MG63 (cell line): ENCODE results near the gene ALOX5AP. TPM values are rescaled to one million over a fixed set of nuclear protein-coding genes. Genes with fewer than 3 reads are reported as not detected.

Experiments used
- DNase-seq: peaks from one replicate; pipeline ENCODE4 v3.0.0-alpha.2; 2020
- H3K27me3 ChIP-seq: fragments of 250-450 bp; sonication (Bioruptor Pico); 2 replicates; pipeline ENCODE4 v1.5.1; 2020; ENCODE audit warnings: mild to moderate bottlenecking, moderate library complexity
- H3K36me3 ChIP-seq: fragments of 250-450 bp; sonication (Bioruptor Pico); 2 replicates; pipeline ENCODE4 v1.5.1; 2020; ENCODE audit warnings: mild to moderate bottlenecking, moderate library complexity
- H3K4me3 ChIP-seq: fragments of 250-450 bp; sonication (Bioruptor Pico); 2 replicates; pipeline ENCODE4 v1.5.1; 2020; ENCODE audit warnings: mild to moderate bottlenecking, moderate library complexity
- H3K9me3 ChIP-seq: fragments of 250-450 bp; sonication (Bioruptor Pico); 2 replicates; pipeline ENCODE4 v1.5.1; 2020; ENCODE audit warnings: mild to moderate bottlenecking, moderate library complexity
- total RNA-seq: library from RNA; depleted of rRNA; stranded (reverse); fragments of >200 nt; shearing (Covaris generic); gene quantifications from 2 replicates; pipeline ENCODE4 v1.2.3, GENCODE V29; 2014; ENCODE audit warnings: low replicate concordance

Gene ALOX5AP
- total RNA-seq, 1 experiment from 2014 or later, result not detected

- Histone ChIP-seq H3K27me3 (no peaks in the 10 kb centered on the region), H3K4me3 (no peak overlapping the region), H3K36me3 (no peaks in the 10 kb centered on the region), H3K9me3 (no peaks in the 10 kb centered on the region)
- no peak for DNase-seq
Measured at GRCh38 chr13:30797847-30798535, 62.6 kb downstream of the ALOX5AP start.

- Histone ChIP-seq H3K36me3 (no peaks in the 10 kb centered on the region), H3K27me3 (no peaks in the 10 kb centered on the region), H3K9me3 (no peaks in the 10 kb centered on the region), H3K4me3 (no peak overlapping the region)
- DNase-seq, result no peak
Measured at GRCh38 chr13:30798776-30799355, 63.5 kb downstream of the ALOX5AP start.

GRCh38 chr13:30799356-30799824, 64.0 kb downstream of the ALOX5AP start:
- no peaks in the 10 kb centered on the region for H3K36me3 ChIP-seq
- no peak for DNase-seq
- no peaks in the 10 kb centered on the region for H3K27me3 ChIP-seq
- H3K4me3 ChIP-seq, result no peak overlapping the region
- H3K9me3 ChIP-seq, result no peaks in the 10 kb centered on the region

- Histone ChIP-seq H3K4me3 (no peak overlapping the region), H3K9me3 (no peaks in the 10 kb centered on the region), H3K27me3 (no peaks in the 10 kb centered on the region), H3K36me3 (no peaks in the 10 kb centered on the region)
- no peak for DNase-seq
Measured at GRCh38 chr13:30800107-30800506, 64.8 kb downstream of the ALOX5AP start.

GRCh38 chr13:30802501-30802900, 67.2 kb downstream of the ALOX5AP start:
- Histone ChIP-seq H3K36me3 (no peaks in the 10 kb centered on the region), H3K4me3 (no peak overlapping the region), H3K27me3 (no peaks in the 10 kb centered on the region), H3K9me3 (no peaks in the 10 kb centered on the region)
- DNase-seq, result no peak

- Histone ChIP-seq H3K27me3 (no peaks in the 10 kb centered on the region), H3K36me3 (no peaks in the 10 kb centered on the region), H3K9me3 (no peaks in the 10 kb centered on the region), H3K4me3 (no peak overlapping the region)
- DNase-seq, result peak; percentile 74
Measured at GRCh38 chr13:30802953-30803478, 67.7 kb downstream of the ALOX5AP start.

- H3K4me3 ChIP-seq, result no peak overlapping the region
- no peaks in the 10 kb centered on the region for H3K9me3 ChIP-seq
- no peak for DNase-seq
- no peaks in the 10 kb centered on the region for H3K36me3 ChIP-seq
- H3K27me3 ChIP-seq, result no peaks in the 10 kb centered on the region
Measured at GRCh38 chr13:30803749-30804148, 68.4 kb downstream of the ALOX5AP start.

- Histone ChIP-seq H3K9me3 (no peaks in the 10 kb centered on the region), H3K27me3 (no peaks in the 10 kb centered on the region), H3K36me3 (no peaks in the 10 kb centered on the region), H3K4me3 (no peak overlapping the region)
- DNase-seq, result no peak
Measured at GRCh38 chr13:30804474-30804873, 69.1 kb downstream of the ALOX5AP start.

- no peak for DNase-seq
- Histone ChIP-seq H3K27me3 (no peaks in the 10 kb centered on the region), H3K4me3 (no peak overlapping the region), H3K9me3 (no peaks in the 10 kb centered on the region), H3K36me3 (no peaks in the 10 kb centered on the region)
Measured at GRCh38 chr13:30805132-30805537, 69.8 kb downstream of the ALOX5AP start.

GRCh38 chr13:30805603-30806011, 70.3 kb downstream of the ALOX5AP start:
- no peaks in the 10 kb centered on the region for H3K9me3 ChIP-seq
- no peak overlapping the region for H3K4me3 ChIP-seq
- no peak for DNase-seq
- no peaks in the 10 kb centered on the region for H3K27me3 ChIP-seq
- no peaks in the 10 kb centered on the region for H3K36me3 ChIP-seq

GRCh38 chr13:30806784-30807183, 71.4 kb downstream of the ALOX5AP start:
- no peaks in the 10 kb centered on the region for H3K9me3 ChIP-seq
- DNase-seq, result no peak
- H3K27me3 ChIP-seq, result no peaks in the 10 kb centered on the region
- H3K36me3 ChIP-seq, result no peaks in the 10 kb centered on the region
- no peak overlapping the region for H3K4me3 ChIP-seq

GRCh38 chr13:30807392-30807791, 72.0 kb downstream of the ALOX5AP start:
- DNase-seq, result no peak
- H3K27me3 ChIP-seq, result no peaks in the 10 kb centered on the region
- no peaks in the 10 kb centered on the region for H3K36me3 ChIP-seq
- H3K9me3 ChIP-seq, result no peaks in the 10 kb centered on the region
- H3K4me3 ChIP-seq, result no peak overlapping the region

GRCh38 chr13:30808600-30808999, 73.3 kb downstream of the ALOX5AP start:
- no peaks in the 10 kb centered on the region for H3K9me3 ChIP-seq
- no peaks in the 10 kb centered on the region for H3K27me3 ChIP-seq
- H3K36me3 ChIP-seq, result no peaks in the 10 kb centered on the region
- no peak overlapping the region for H3K4me3 ChIP-seq
- DNase-seq, result no peak

- Histone ChIP-seq H3K9me3 (no peaks in the 10 kb centered on the region), H3K27me3 (no peaks in the 10 kb centered on the region), H3K4me3 (no peak overlapping the region), H3K36me3 (no peaks in the 10 kb centered on the region)
- no peak for DNase-seq
Measured at GRCh38 chr13:30809787-30810186, 74.4 kb downstream of the ALOX5AP start.

- no peak for DNase-seq
- no peaks in the 10 kb centered on the region for H3K9me3 ChIP-seq
- H3K4me3 ChIP-seq, result no peak overlapping the region
- no peaks in the 10 kb centered on the region for H3K27me3 ChIP-seq
- H3K36me3 ChIP-seq, result no peaks in the 10 kb centered on the region
Measured at GRCh38 chr13:30810261-30810701, 74.9 kb downstream of the ALOX5AP start.

- H3K4me3 ChIP-seq, result no peak overlapping the region
- H3K27me3 ChIP-seq, result no peaks in the 10 kb centered on the region
- no peaks in the 10 kb centered on the region for H3K9me3 ChIP-seq
- no peak for DNase-seq
- no peaks in the 10 kb centered on the region for H3K36me3 ChIP-seq
Measured at GRCh38 chr13:30810801-30811200, 75.5 kb downstream of the ALOX5AP start.
